IMR-90 (cell line): ENCODE results near the gene ASB11.

Source experiments
- CTCF ChIP-seq: conservative IDR thresholded peaks from 2 replicates; pipeline ENCODE4 v1.5.1; 2012; ENCODE audit warnings: mild to moderate bottlenecking, low read depth, low read length, improper control_type of control experiment
- RAD21 ChIP-seq: IDR thresholded peaks from 2 replicates; pipeline ENCODE4 v1.6.1; 2012; ENCODE audit warnings: low read length, improper control_type of control experiment
- RCOR1 ChIP-seq: IDR thresholded peaks from 2 replicates; pipeline ENCODE4 v1.6.1; 2012; ENCODE audit warnings: mild to moderate bottlenecking, low read length, improper control_type of control experiment; ENCODE audit not compliant: insufficient replicate concordance
- USF2 ChIP-seq: fragments of 150-350 bp; IDR thresholded peaks from 2 replicates; pipeline ENCODE4 v1.6.1; 2017; ENCODE audit warnings: mild to moderate bottlenecking, antibody characterized with exemption, low read length, low read depth

GRCh38 chrX:15293451-15293850 is 22.0 kb downstream of the ASB11 start:
- TF ChIP-seq RAD21 (no peak), CTCF (no peak), RCOR1 (no peak), USF2 (no peak)
